Epithelial cell of proximal tubule (primary cell): Measurements from ENCODE around the gene MBTPS2. TPM values are rescaled to one million over a fixed set of nuclear protein-coding genes. Genes with fewer than 3 reads are reported as not detected.

Experiments used
- DNase-seq: peaks from one replicate; pipeline ENCODE4 v3.0.0-alpha.2; 2011; ENCODE audit warnings: low read depth
- H3K4me3 ChIP-seq: 2 replicates; pipeline ENCODE4 v1.5.1; 2011; ENCODE audit warnings: low read depth, mild to moderate bottlenecking, low read length
- CTCF ChIP-seq: conservative IDR thresholded peaks from 2 replicates; pipeline ENCODE4 v1.5.1; 2012; ENCODE audit warnings: low read depth, mild to moderate bottlenecking, low read length
- total RNA-seq: library from RNA; depleted of rRNA; stranded (reverse); fragments of >200 nt; gene quantifications from 2 replicates; pipeline ENCODE4 v1.2.3, GENCODE V29; 2015

MBTPS2 gene
- total RNA-seq, 1 donor from 2014 or later, result 5.0 TPM

DNA sequence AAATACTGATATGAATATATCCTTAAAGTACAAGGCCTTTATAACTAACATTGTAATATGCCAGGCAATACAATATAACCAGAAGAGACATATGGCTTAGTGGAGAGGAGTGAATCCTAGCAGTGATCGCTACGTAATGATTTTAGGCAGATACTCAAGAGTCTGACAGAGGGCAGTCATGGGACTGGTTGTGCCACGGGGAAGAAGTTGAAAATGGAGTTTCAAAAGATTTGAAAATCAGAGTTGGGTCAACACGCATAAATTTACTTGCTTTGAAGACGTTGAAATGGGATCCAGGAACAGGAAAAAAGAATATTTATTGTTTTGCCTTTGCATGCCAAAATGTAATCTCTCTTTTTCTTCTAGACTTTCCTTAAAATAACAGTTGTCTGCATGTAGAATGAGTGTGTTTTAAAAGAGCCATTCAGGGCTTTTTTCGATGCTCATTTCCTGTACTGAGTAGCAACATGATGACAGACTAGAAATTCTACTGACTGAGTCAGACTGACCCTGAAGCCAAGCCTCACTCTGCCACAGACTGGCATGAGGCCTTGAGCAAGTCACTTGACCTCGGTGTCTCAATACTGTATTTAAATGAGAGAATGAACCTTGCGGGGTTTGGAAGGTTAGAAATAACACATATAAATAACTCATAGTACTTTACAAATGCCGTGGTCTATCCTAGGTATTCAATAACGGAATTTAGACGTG lies 93.0 kb downstream of the MBTPS2 start:
- H3K4me3 ChIP-seq, result no peak overlapping the region
- no peak for TF ChIP-seq CTCF
- peak; percentile 79 for DNase-seq

- TF ChIP-seq CTCF, result no peak
- DNase-seq, result no peak
- H3K4me3 ChIP-seq, result no peak overlapping the region
These were observed 93.7 kb downstream of the MBTPS2 start for GRCh38 chrX:21933077-21933476.

DNA sequence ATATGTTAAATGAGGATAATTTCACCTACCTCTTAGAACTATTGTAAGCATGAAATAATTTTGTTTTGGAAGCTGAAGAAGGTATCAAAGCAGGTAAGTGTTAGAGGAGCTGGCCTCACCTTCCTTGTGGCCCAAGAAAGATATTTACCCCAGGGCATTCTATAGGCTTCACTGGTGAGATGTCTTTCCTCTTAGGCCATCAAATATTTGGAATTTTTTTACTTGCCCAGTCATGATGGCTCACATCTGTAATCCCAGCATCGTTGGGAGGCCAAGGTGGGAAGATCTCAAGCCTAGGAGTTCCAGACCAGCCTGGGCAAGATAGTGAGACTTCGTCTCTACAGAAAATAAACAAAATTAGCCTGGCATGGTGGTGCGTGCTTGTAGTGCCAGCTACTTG lies 95.0 kb downstream of the MBTPS2 start:
- H3K4me3 ChIP-seq, result no peak overlapping the region
- DNase-seq, result no peak
- TF ChIP-seq CTCF, result no peak

Other genes with a start within 250 kb of the MBTPS2 start
- 0.12 and 0.65 TPM in 2 replicates for gene KLHL34, start 181.3 kb upstream of the MBTPS2 start, total RNA-seq
- gene SMPX, start 81.5 kb upstream of the MBTPS2 start, total RNA-seq, result not detected in 2 replicates
- gene YY2, start 16.4 kb downstream of the MBTPS2 start, total RNA-seq, result 0.35 and 1.2 TPM in 2 replicates
- gene SMS, start 101.1 kb downstream of the MBTPS2 start, total RNA-seq, result 315 and 326 TPM in 2 replicates
- 0.07 and 0.29 TPM in 2 replicates for gene PHEX, start 192.7 kb downstream of the MBTPS2 start, total RNA-seq